Measurements from ENCODE around the gene ZNF804B.

ZNF804B gene

GRCh38 chr7:89053130-89053529, 293.6 kb downstream of the ZNF804B start:
- no peaks in the 10 kb centered on the region for H3K79me2 ChIP-seq (ENCODE audit: insufficient read depth, low read depth)
- H3K4me1 ChIP-seq (ENCODE audit: low read depth, poor library complexity, severe bottlenecking), result no peaks in the 10 kb centered on the region
- no peak overlapping the region for H3K4me2 ChIP-seq
- no peak overlapping the region for H3K9ac ChIP-seq
- no peak for TF ChIP-seq CTCF (conservative IDR thresholded peaks at IDR 0.05; ENCODE audit: low read depth, low read length)
- H3K27me3 ChIP-seq (ENCODE audit: insufficient read depth, low read depth), result no peaks in the 10 kb centered on the region
- H3K36me3 ChIP-seq (ENCODE audit: insufficient read depth), result no peaks in the 10 kb centered on the region; the same call in 1 of the 2 replicates
- no peak overlapping the region for H3K4me3 ChIP-seq (IDR thresholded peaks at IDR 0.05; ENCODE audit: insufficient read depth, low read depth, low read length)
- H2AFZ ChIP-seq (ENCODE audit: low read depth), result no peak overlapping the region
- H3K27ac ChIP-seq, result no peak overlapping the region
- H4K20me1 ChIP-seq (ENCODE audit: insufficient read depth), result no peaks in the 10 kb centered on the region

GRCh38 chr7:89054361-89054760, 294.9 kb downstream of the ZNF804B start:
- Histone ChIP-seq H3K4me3 (IDR thresholded peaks at IDR 0.05; ENCODE audit: insufficient read depth, low read depth, low read length) (no peak overlapping the region), H3K27ac (no peak overlapping the region), H4K20me1 (ENCODE audit: insufficient read depth) (no peaks in the 10 kb centered on the region), H3K9ac (no peak overlapping the region), H3K4me1 (ENCODE audit: low read depth, poor library complexity, severe bottlenecking) (no peaks in the 10 kb centered on the region), H3K79me2 (ENCODE audit: insufficient read depth, low read depth) (no peaks in the 10 kb centered on the region), H3K4me2 (no peak overlapping the region), H2AFZ (ENCODE audit: low read depth) (no peak overlapping the region), H3K27me3 (ENCODE audit: insufficient read depth, low read depth) (no peaks in the 10 kb centered on the region), H3K36me3 (ENCODE audit: insufficient read depth) (no peaks in the 10 kb centered on the region)
- no peak for TF ChIP-seq CTCF (conservative IDR thresholded peaks at IDR 0.05; ENCODE audit: low read depth, low read length)

- no peak overlapping the region for H3K4me2 ChIP-seq
- H3K79me2 ChIP-seq (ENCODE audit: insufficient read depth, low read depth), result no peaks in the 10 kb centered on the region
Measured at GRCh38 chr7:89060234-89060633, 300.7 kb downstream of the ZNF804B start.

GRCh38 chr7:89064831-89065230, 305.3 kb downstream of the ZNF804B start:
- Histone ChIP-seq H3K4me2 (no peak overlapping the region), H2AFZ (ENCODE audit: low read depth) (no peak overlapping the region), H3K27ac (no peak overlapping the region), H3K9ac (no peak overlapping the region), H3K4me1 (ENCODE audit: low read depth, poor library complexity, severe bottlenecking) (no peaks in the 10 kb centered on the region), H3K4me3 (IDR thresholded peaks at IDR 0.05; ENCODE audit: insufficient read depth, low read depth, low read length) (no peak overlapping the region), H4K20me1 (ENCODE audit: insufficient read depth) (no peaks in the 10 kb centered on the region), H3K79me2 (ENCODE audit: insufficient read depth, low read depth) (no peaks in the 10 kb centered on the region), H3K27me3 (ENCODE audit: insufficient read depth, low read depth) (no peaks in the 10 kb centered on the region), H3K36me3 (ENCODE audit: insufficient read depth) (no peaks in the 10 kb centered on the region)
- no peak for TF ChIP-seq CTCF (conservative IDR thresholded peaks at IDR 0.05; ENCODE audit: low read depth, low read length)

More at GRCh38 chr7:89060234-89060633, 300.7 kb downstream of the ZNF804B start:
- Histone ChIP-seq H3K27me3 (ENCODE audit: insufficient read depth, low read depth) (no peaks in the 10 kb centered on the region), H4K20me1 (ENCODE audit: insufficient read depth) (no peaks in the 10 kb centered on the region), H3K4me1 (ENCODE audit: low read depth, poor library complexity, severe bottlenecking) (no peaks in the 10 kb centered on the region), H2AFZ (ENCODE audit: low read depth) (no peak overlapping the region), H3K9ac (no peak overlapping the region), H3K4me3 (IDR thresholded peaks at IDR 0.05; ENCODE audit: insufficient read depth, low read depth, low read length) (no peak overlapping the region), H3K27ac (no peak overlapping the region), H3K36me3 (ENCODE audit: insufficient read depth) (no peaks in the 10 kb centered on the region)
- TF ChIP-seq CTCF (conservative IDR thresholded peaks at IDR 0.05; ENCODE audit: low read depth, low read length), result no peak
